Adrenal gland (tissue), 5 donors: ENCODE data around the gene CNTNAP2.

ENCODE experiments used
- CTCF ChIP-seq, 6 experiments: fragments of 450-650 bp in 4 of 6; fragments of 200-600 bp in 2 of 6; sonication (generic) in 1 of 6; IDR thresholded peaks; 1 replicate in 5 of 6; 2 replicates in 1 of 6; pipeline versions ENCODE4 v1.5.1 to v1.8.0; 2016 to 2021; ENCODE audit warnings: antibody characterized with exemption in 6 of 6, mild to moderate bottlenecking in 2 of 6, moderate library complexity in 1 of 6
- POLR2A ChIP-seq, 2 donors: fragments of 450-650 bp; IDR thresholded peaks; one replicate each; pipeline ENCODE4 v1.6.1; 2017; ENCODE audit warnings: antibody characterized with exemption in 2 of 2, mild to moderate bottlenecking in 2 of 2, moderate library complexity in 1 of 2
- donor health status: DM: no; HTN: no; CAD: no.

GRCh38 chr7:146661929-146662328 lies 545.3 kb downstream of the CNTNAP2 start:
- TF ChIP-seq CTCF (IDR thresholded peaks at IDR 0.05), result no peak
- no peak for TF ChIP-seq POLR2A (IDR thresholded peaks at IDR 0.05)
